ENCODE measurements around the gene NFATC3. TPM values are rescaled to one million over a fixed set of nuclear protein-coding genes. Genes with fewer than 3 reads are reported as not detected.

The NFATC3 gene
- total and polyA plus RNA-seq, 7 donors, result 9.8 to 53.5 (median 42.7) TPM

GRCh38 chr16:68179196-68179795, 94.1 kb downstream of the NFATC3 start:
- Histone ChIP-seq H3K9me3 (no peaks in the 10 kb centered on the region), H3K27ac (no peak overlapping the region), H3K4me3 (no peak overlapping the region), H3K27me3 (ENCODE audit: insufficient read depth in 3 of 3, low read length in 2 of 3) (no peaks in the 10 kb centered on the region), H3K36me3 (ENCODE audit: insufficient read depth in 1 of 2, low read depth in 1 of 2) (peaks cover 3 to 75% of the 10 kb centered on the region in 2 donors), H3K4me1 (peaks cover 19% of the 10 kb centered on the region)
- TF ChIP-seq CTCF (IDR thresholded peaks at IDR 0.05), result no peak
- intact Hi-C loops (cut with DNase I), result no loop called here
- WGBS, 3 donors, result 86 to 91% (median 90%) methylated on average over 2 of the region's 2 CpGs
- ATAC-seq (no peak), DNase-seq (no peak)

GRCh38 chr16:68179855-68180254, 94.7 kb downstream of the NFATC3 start:
- peak overlapping the region; percentile 43 for H3K27ac ChIP-seq
- TF ChIP-seq CTCF (IDR thresholded peaks at IDR 0.05), result no peak
- intact Hi-C loops (cut with DNase I), result no loop called here
- H3K9me3 ChIP-seq, result no peaks in the 10 kb centered on the region
- DNase-seq, result no peak
- peaks cover 19% of the 10 kb centered on the region for H3K4me1 ChIP-seq
- H3K4me3 ChIP-seq, result no peak overlapping the region
- H3K27me3 ChIP-seq (ENCODE audit: insufficient read depth in 3 of 3, low read length in 2 of 3), result no peaks in the 10 kb centered on the region
- ATAC-seq, result no peak
- H3K36me3 ChIP-seq (ENCODE audit: insufficient read depth in 1 of 2, low read depth in 1 of 2), result peaks cover 3 to 74% of the 10 kb centered on the region in 2 donors
- WGBS, 3 donors, result 92 to 95% (median 94%) methylated on average over 4 of the region's 4 CpGs

GRCh38 chr16:68183046-68183445, 97.9 kb downstream of the NFATC3 start:
- Histone ChIP-seq H3K36me3 (ENCODE audit: insufficient read depth in 1 of 2, low read depth in 1 of 2) (peaks cover 3 to 71% of the 10 kb centered on the region in 2 donors), H3K27ac (peak overlapping the region; percentile 67), H3K4me3 (peak overlapping the region; percentile 2), H3K4me1 (peaks cover 24% of the 10 kb centered on the region), H3K9me3 (no peaks in the 10 kb centered on the region), H3K27me3 (ENCODE audit: insufficient read depth in 3 of 3, low read length in 2 of 3) (no peaks in the 10 kb centered on the region)
- WGBS, 3 donors, result 39 to 57% (median 51%) methylated on average over 3 of the region's 3 CpGs
- ATAC-seq (peak; percentile 75 to 89 (median 86)), DNase-seq (no peak)
- no peak for TF ChIP-seq CTCF (IDR thresholded peaks at IDR 0.05)
- intact Hi-C loops (cut with DNase I), result no loop called here

GRCh38 chr16:68186877-68187276, 101.7 kb downstream of the NFATC3 start:
- Histone ChIP-seq H3K9me3 (no peaks in the 10 kb centered on the region), H3K4me1 (peaks cover 19% of the 10 kb centered on the region), H3K27ac (no peak overlapping the region), H3K4me3 (no peak overlapping the region), H3K27me3 (ENCODE audit: insufficient read depth in 3 of 3, low read length in 2 of 3) (no peaks in the 10 kb centered on the region), H3K36me3 (ENCODE audit: insufficient read depth in 1 of 2, low read depth in 1 of 2) (peaks cover 3 to 80% of the 10 kb centered on the region in 2 donors)
- ATAC-seq (peak in 1 of 4 donors; percentile 12), DNase-seq (no peak)
- intact Hi-C loops (cut with DNase I), result no loop called here
- 92 to 98% (median 93%) methylated on average over 7 of the region's 7 CpGs for WGBS, 3 donors
- no peak for TF ChIP-seq CTCF (IDR thresholded peaks at IDR 0.05)

GRCh38 chr16:68187505-68187904, 102.3 kb downstream of the NFATC3 start:
- H3K36me3 ChIP-seq (ENCODE audit: insufficient read depth in 1 of 2, low read depth in 1 of 2), result peaks cover 3 to 82% of the 10 kb centered on the region in 2 donors
- 89 to 100% (median 94%) methylated on average over 2 of the region's 2 CpGs for WGBS, 3 donors

More at GRCh38 chr16:68187505-68187904, 102.3 kb downstream of the NFATC3 start:
- ATAC-seq, result peak in 2 of 4 donors; percentile 6 to 22
- H3K4me1 ChIP-seq, result peaks cover 15% of the 10 kb centered on the region
- no peaks in the 10 kb centered on the region for H3K9me3 ChIP-seq
- no peak for TF ChIP-seq CTCF (IDR thresholded peaks at IDR 0.05)
- intact Hi-C loops (cut with DNase I), result no loop called here
- H3K27me3 ChIP-seq (ENCODE audit: insufficient read depth in 3 of 3, low read length in 2 of 3), result no peaks in the 10 kb centered on the region
- DNase-seq, result no peak
- H3K27ac ChIP-seq, result no peak overlapping the region
- H3K4me3 ChIP-seq, result no peak overlapping the region

Measured in psoas muscle (tissue), 8 donors.